ENCODE measurements around the gene IRF8.

The IRF8 gene

DNA sequence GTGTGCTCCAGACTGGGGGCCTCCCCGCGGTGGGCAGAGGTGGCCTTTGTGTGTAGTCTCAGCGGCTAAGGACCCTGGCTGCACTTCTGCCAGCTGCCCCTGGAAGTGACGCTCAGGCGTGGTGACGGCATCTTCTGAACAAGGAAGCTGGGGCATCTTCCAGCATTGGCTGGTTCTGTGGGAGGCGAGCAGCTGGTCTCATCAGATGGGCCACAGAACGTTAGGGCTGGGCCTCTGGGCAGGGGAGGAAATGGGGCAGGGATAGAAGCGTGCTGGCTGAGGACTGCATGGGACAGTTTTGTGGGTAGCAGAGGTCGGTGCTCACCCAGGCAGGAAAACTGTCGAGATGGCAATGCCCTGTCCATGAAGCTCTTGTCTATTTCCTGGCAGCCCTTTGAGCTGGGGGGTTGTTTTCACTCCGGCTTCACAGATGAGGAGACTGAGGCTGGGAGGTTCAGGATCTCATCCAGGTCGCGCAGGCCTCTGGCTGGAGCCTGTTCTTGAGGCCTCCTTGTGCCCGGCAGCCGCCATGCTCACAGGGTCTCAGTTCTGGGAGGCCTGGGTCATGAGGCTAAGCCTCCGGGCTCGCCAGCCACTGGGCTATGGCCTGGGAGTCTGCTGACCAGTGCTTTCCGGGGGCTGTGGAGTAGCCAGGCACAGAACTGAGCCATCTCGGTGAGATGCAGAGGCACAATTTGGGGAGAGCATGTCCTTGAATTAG lies 16.3 kb downstream of the IRF8 start:
- DNase-seq, result no peak

- DNase-seq, result no peak
Measured at GRCh38 chr16:85916141-85916890, 17.4 kb downstream of the IRF8 start.

DNA sequence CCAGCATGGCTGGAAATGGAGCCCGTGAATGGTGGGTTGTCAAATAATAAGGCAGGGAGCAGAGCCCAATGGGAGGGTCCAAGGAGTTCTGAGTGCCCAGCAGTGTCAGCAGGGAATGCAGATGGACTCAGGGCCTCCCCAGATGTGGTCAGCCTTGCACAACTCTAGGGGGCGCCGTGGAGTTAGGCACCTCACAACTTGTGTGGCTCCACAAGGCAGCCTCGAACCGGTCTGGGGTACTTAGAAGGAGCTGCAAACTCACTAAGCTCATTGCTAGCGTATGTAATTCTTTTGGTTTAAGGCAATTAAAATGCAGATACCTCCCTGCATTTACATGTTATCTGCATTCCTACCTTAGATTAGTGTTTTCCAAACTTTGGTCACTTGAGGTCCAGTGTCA lies 18.1 kb downstream of the IRF8 start:
- no peak for DNase-seq

DNA sequence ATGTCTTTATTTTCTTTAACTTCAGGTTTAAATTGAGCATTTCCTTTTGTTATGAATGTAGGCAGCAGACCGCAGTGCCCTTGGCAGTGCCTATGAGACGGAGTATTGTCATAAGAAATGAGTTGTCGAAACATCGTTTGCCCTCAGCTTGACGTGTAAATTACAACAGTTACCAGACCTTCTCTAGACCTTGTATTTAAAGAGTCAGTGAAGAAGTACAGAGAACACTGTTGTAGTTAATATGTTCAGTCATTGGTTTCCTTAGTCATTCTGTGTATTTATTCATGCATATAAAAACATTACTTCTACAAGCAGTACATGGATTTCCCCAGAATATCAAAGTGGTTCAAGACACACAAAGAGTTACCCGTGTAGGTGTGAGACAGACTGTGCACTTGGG lies 19.0 kb downstream of the IRF8 start:
- no peak for DNase-seq

DNA sequence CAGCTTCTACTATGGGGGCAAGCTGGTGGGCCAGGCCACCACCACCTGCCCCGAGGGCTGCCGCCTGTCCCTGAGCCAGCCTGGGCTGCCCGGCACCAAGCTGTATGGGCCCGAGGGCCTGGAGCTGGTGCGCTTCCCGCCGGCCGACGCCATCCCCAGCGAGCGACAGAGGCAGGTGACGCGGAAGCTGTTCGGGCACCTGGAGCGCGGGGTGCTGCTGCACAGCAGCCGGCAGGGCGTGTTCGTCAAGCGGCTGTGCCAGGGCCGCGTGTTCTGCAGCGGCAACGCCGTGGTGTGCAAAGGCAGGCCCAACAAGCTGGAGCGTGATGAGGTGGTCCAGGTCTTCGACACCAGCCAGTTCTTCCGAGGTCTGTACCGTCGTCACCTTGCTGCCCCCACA lies 19.5 kb downstream of the IRF8 start:
- no peak for DNase-seq

GRCh38 chr16:85919271-85920267 lies 20.6 kb downstream of the IRF8 start:
- DNase-seq, result no peak

DNA sequence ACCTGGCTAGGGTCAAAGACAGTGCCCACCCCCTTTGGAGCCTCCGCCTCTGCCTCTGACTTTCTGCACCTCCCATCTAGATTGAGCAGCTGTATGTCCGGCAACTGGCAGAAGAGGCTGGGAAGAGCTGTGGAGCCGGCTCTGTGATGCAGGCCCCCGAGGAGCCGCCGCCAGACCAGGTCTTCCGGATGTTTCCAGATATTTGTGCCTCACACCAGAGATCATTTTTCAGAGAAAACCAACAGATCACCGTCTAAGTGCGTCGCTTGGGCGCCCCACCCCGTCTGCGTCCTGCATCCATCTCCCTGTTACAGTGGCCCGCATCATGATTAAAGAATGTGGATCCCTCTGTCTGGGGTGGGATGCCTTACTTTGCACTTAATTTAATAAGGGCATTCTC lies 22.1 kb downstream of the IRF8 start:
- no peak for DNase-seq

GRCh38 chr16:85923153-85924021 lies 24.4 kb downstream of the IRF8 start:
- no peak for DNase-seq

DNA sequence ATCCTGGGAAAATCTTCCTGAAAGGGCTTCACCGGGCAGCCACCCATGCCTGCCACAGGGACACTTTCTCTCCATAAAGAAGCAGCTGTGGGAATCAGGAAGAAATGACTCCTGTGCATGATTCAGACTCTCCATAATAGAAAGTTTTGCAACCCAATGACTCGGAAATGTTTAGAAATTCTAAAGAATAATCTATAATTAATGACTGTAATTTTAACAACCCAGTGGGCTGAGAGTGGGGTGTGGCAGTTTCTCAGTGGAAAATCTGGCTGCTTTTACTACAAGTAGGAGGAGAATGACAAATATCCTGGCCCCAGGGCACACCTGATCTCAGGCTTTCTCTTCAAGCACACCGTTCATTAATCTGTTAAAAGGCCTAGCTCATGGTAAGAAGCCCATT lies 25.7 kb downstream of the IRF8 start:
- DNase-seq, result no peak

GRCh38 chr16:85926370-85926769 lies 27.4 kb downstream of the IRF8 start:
- DNase-seq, result no peak

DNA sequence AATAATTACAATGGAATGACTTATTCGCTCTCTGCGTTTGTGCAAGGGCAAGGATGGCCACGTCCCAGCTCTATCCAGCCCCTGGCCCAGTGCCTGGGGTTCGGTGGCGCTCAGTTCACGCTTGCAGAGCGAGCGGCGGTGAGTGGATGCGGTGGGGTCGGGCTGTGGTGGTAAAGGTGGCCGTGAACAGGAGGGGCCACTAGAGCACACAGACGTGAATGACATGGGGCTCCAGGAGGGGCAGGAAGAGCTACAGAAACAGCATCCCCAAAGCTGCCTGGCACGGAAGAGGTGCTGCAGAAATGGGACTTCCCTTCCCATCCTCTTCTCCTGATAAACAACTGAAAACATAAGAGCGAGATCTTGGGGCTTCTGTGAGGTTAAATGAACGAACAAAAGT lies 28.4 kb downstream of the IRF8 start:
- DNase-seq, result no peak

DNA sequence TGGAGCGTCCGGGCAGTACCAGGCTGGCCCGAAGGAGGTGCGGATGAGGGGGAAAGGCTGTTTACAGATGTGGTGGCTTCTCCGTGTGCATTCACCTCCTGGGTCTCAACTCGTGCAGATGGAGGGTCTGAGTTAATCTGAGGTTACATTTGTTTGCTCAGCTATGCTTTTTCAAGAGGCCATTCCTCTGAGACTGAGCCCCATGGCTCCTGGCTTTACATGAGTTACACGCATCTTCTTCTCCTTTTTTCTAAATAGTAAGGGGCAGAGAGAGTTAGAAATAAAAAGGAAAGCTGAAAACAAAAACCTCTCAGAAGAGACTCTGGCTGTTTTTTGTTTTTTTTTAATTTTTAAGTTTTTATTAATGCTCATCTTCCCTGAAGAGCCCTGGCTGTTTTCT lies 29.0 kb downstream of the IRF8 start:
- DNase-seq, result no peak

DNA sequence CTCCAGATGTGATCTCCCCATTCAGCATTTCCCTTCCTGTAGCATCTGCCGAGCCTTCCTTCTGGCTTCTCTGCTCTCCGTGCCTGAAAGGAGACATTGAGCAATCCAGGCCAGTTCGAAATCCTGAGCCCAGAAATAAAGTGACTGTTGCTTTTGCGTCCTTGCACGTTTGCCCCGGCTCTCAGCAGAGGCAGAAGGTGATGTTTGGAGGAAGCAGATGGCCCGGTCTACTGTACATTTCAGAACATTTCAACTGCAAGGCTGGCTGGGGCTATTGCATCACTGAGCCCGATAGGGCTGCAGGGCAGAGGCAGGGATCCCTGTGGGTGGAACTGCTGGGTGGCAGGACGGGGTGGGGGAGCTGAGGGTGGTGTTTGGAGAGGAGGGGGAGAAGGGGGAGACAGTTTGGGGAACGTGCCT lies 29.4 kb downstream of the IRF8 start:
- no peak for DNase-seq

DNA sequence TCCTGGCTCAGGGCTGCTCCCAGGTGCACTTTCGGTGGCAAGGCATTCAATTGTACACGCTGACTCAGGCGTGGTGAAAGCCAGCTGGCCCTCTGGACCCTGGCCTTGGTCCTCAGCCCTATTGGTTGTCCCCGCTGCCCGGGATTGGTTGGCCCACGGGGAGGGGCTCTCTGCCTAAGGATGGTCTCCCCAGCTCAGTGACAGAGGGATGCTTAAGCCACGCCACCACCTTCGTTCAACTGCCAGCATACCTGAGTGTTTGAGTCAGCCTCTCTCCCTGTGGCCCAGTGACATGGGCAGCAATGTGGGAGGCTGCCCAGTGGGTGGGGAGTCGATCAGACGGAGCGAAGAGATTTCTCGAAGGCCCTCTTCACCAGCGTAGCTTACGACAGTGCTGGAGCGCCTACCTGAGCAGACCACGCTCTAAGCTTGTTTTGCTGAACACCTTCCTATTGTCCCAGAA lies 30.3 kb downstream of the IRF8 start:
- no peak for DNase-seq

DNA sequence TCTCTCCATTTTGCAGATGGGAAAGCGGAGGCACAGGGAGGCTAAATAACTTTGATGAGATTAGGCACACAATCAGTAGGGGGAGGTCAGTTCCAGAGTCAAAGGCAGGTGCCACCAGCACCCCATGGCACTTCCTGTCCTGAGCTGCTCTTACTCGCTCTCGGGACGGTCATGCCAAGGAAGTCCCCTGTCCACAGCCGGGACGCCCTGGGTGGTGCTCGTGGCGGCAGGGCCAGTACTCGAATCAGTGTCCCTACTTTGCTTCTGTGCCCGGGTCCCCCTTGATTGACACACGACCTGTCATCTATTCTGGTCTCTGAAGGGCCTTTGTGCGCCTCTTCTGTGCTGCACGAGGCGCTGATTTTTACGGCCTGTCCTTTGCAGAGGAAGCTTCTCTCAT lies 31.3 kb downstream of the IRF8 start:
- DNase-seq, result no peak

GRCh38 chr16:85931596-85932402 lies 32.8 kb downstream of the IRF8 start:
- no peak for DNase-seq

- DNase-seq, result no peak
Measured at GRCh38 chr16:85934210-85934609, 35.2 kb downstream of the IRF8 start.

DNA sequence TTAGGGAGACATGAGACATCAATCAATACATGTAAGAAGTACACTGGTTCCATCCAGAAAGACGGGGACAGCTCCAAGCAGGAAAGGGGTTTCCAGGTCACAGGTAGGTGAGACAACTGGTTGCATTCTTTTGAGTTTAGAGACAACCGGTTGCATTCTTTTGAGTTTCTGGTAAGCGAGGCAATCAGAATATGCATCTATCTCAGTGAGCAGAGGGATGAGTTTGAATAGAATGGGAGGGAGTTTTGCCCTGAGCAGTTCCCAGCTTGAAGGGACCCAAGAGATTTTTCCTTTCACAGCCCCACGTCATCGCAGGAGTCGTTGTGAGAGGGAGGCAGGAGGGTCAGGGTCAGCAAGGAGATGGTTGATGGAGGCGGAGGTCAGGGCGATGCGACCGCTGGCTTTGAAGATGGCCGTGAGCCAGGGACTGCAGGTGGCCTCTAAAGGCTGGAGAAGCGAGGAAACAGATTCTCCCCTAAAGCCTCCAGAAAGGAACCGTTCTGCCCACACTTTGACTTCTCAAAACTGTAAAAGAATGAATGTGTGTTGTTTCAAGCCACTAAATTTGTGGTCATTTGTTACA lies 36.5 kb downstream of the IRF8 start:
- no peak for DNase-seq

DNA sequence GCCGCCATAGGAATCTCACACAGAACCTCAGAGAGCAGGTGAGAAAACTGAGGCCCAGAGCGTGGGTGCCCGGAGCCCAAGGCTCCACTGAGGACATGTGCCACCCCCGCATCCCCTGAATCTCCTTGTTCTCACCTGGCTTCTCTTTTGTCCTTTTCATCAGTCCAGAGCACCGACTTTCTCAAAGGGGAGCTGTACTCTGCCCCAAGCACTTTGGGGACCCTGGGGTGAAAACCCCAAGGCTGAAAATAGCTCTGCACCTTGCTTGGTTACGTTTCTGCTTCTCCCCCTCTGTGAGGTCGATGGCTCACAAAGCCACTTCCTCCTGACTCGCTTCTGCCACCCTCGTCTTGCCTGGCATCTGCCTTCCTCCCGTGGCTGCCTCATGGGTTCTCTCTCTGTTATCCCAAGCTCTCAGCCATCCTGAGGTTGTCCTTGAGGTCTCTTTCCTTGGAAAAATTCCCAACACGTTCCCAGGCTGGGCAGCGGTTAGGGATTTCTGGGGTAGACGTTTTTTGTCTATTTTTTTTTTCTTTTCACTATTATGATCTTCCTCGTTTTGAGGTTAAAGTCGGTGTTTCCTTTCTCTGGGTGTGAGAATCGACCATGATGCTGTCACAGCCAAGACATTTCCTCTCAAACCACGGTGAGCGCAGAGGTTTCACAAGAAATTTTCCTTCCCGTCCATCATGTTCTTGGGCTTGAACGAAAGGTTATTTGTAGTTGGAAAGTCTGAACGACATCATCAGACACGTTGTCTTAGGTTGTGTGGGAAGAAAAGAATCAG lies 37.2 kb downstream of the IRF8 start:
- DNase-seq, result peak; percentile 81

DNA sequence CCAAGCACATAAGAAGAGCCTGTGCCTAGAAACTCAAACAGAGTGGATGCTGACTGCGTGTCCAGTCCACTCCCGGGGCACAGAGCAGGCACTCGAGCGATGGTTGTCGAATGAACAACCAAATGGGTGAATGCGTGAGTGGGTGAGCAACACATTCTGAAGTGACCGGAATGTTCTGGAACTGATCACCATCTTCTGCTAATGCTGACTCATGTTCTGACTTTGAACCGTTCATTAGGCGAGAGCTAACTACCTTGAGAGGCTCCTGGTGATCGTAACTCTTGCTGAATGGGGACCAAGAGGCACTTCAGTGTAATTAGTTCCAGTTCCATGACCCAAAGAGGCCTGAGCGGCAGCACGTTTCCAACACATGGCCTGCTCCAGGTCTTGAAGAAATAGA lies 37.9 kb downstream of the IRF8 start:
- no peak for DNase-seq
